Uterus (tissue), 2 donors: ENCODE measurements around the gene CASP8AP2.

ENCODE experiments used
- CTCF ChIP-seq, 4 experiments: fragments of 200-600 bp in 2 of 4; fragments of 450-650 bp in 2 of 4; sonication (generic) in 2 of 4; IDR thresholded peaks; one replicate each; pipeline ENCODE4 v1.5.1; 2016 to 2019; ENCODE audit warnings: antibody characterized with exemption in 4 of 4, mild to moderate bottlenecking in 2 of 4, moderate library complexity in 1 of 4
- POLR2A ChIP-seq, 2 donors: fragments of 450-650 bp; IDR thresholded peaks; one replicate each; pipeline ENCODE4 v1.6.1; 2016; ENCODE audit warnings: antibody characterized with exemption in 2 of 2, mild to moderate bottlenecking in 1 of 2, moderate library complexity in 1 of 2

DNA sequence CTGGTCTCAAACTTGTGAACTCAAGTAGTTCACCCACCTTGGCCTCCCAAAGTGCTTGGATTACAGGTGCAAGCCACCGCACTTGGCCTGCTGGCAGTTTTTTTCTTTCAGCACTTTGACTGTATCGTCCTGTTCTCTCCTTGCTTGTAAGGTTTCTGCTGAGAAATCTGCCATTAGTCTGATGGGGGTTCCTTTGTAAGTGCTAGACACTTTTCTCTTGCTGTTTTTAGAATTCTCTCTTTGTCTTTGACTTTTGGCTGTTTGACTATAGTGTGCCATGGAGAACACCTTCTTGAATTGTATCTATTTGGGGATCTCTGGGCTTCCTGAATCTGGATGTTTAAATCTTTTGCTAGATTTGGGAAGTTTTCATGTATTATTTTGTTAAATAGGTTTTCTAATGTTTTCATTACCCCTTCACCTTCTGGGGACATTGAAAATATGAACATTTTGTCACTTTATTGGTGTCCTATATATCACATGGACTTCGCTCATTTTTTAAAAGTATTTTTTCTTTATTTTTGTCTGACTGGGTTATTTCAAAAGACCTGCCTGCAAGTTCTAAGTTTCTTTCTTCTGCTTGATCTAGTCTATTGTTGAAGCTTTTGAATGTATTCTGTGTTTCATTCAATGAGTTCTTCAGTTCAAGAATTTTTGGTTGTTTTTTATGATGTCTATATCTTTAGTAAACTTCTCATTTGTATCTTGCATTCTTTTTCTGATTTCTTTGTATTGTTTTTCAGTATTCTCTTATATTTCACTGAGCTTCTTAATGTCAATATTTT, 86.6 kb downstream of the CASP8AP2 start:
- TF ChIP-seq CTCF (IDR thresholded peaks at IDR 0.05) (no peak), POLR2A (IDR thresholded peaks at IDR 0.05) (no peak)
